ENCODE measurements around the gene FMN1. TPM values are rescaled to one million over a fixed set of nuclear protein-coding genes. Genes with fewer than 3 reads are reported as not detected.

The FMN1 gene
- total and polyA plus RNA-seq, 2 of the 8 experiments (the other 6 are each of a cell fraction or from before 2014, with no cell fraction given): 0.27 to 3.7 TPM

DNA sequence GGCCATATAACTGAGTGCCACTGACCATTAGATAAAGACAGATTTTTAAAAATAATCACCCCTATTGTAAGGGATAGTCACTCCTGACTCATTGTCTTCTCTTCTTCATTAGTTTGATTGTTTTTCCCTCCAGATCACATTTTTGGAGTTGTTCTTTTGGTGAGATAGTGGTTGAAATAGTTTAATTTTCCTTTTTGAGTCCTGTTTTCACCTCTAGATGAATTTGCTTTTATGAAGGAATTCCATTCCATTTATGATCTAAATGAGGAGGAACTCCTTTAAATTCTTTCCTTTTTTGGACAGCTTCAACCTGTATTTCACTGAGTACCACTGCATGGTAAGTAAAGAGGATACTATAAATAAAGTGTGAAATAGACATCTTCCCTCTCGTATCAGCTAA is 364.3 kb downstream of the FMN1 start:
- Histone ChIP-seq H3K4me2 (ENCODE audit: insufficient read depth in 1 of 2, low read depth in 2 of 2, low read length in 2 of 2) (no peak overlapping the region), H2BK12ac (ENCODE audit: low read depth, low read length) (no peak overlapping the region), H3K9me3 (ENCODE audit: insufficient read depth in 2 of 2, low read depth in 1 of 2, low read length in 1 of 2) (no peaks in the 10 kb centered on the region), H3K4ac (replicated peaks; ENCODE audit: insufficient read length, low read depth, low read length) (no peak overlapping the region), H2BK5ac (ENCODE audit: low read depth, low read length) (no peak overlapping the region), H3K23ac (ENCODE audit: insufficient read length) (no peak overlapping the region), H3K4me1 (replicated peaks in 1 of 4; ENCODE audit: control insufficient read depth in 3 of 4, insufficient read depth in 4 of 4, low read length in 3 of 4) (no peaks in the 10 kb centered on the region), H3K79me1 (ENCODE audit: low read depth, low read length) (no peaks in the 10 kb centered on the region), H3K14ac (ENCODE audit: insufficient read length) (no peak overlapping the region), H3K79me2 (ENCODE audit: control insufficient read depth in 1 of 2, insufficient read depth in 2 of 2, low read length in 2 of 2) (no peaks in the 10 kb centered on the region), H2AFZ (ENCODE audit: low read length) (no peak overlapping the region), H3K36me3 (ENCODE audit: control insufficient read depth in 2 of 4, insufficient read depth in 4 of 4, low read length in 3 of 4) (no peaks in the 10 kb centered on the region), H3K27ac (ENCODE audit: low read depth, low read length) (no peak overlapping the region), H4K20me1 (replicated peaks in 1 of 2; ENCODE audit: control insufficient read depth in 1 of 2, insufficient read depth in 2 of 2, low read length in 2 of 2) (no peaks in the 10 kb centered on the region), H4K5ac (ENCODE audit: insufficient read length, low read depth, low read length) (no peak overlapping the region), H2BK20ac (ENCODE audit: low read length) (no peak overlapping the region), H3K9ac (replicated peaks in 1 of 4; ENCODE audit: extremely low read depth in 1 of 4, low read depth in 3 of 4, low read length in 3 of 4) (no peak overlapping the region), H3K27me3 (replicated peaks in 1 of 4; ENCODE audit: control insufficient read depth in 3 of 4, extremely low read depth in 1 of 4, insufficient read depth in 3 of 4, low read length in 3 of 4) (no peaks in the 10 kb centered on the region), H3K56ac (replicated peaks; ENCODE audit: insufficient read length, low read depth, low read length) (no peak overlapping the region), H3K23me2 (ENCODE audit: low read depth, low read length) (no peaks in the 10 kb centered on the region; the same call in 1 of the 2 replicates), H2BK15ac (ENCODE audit: low read length) (no peak overlapping the region), H2BK120ac (replicated peaks; ENCODE audit: low read depth, low read length) (no peak overlapping the region), H4K91ac (replicated peaks; ENCODE audit: insufficient read length, low read length) (no peak overlapping the region), H3K4me3 (ENCODE audit: extremely low read depth in 1 of 4, insufficient read depth in 2 of 4, low read depth in 3 of 4, low read length in 4 of 4) (no peak overlapping the region), H4K8ac (ENCODE audit: extremely low read depth, insufficient read depth, low read length) (no peak overlapping the region), H2AK5ac (ENCODE audit: low read depth, low read length) (no peak overlapping the region), H3K18ac (ENCODE audit: extremely low read depth, low read length) (no peak overlapping the region)
- ChIA-PET POLR2A (ENCODE audit: partially characterized antibody) (interaction anchor here (0.7 kb wide), 1 partner anchor 14 kb away, joined by 3 read pairs; no protein-coding TSS in a partner anchor), CTCF (ENCODE audit: partially characterized antibody) (no interaction called here)
- DNase-seq (ENCODE audit: low read depth in 1 of 2, low spot score in 2 of 2) (no peak), FAIRE-seq (no peak)
- TF ChIP-seq RAD21 (IDR thresholded peaks at IDR 0.05 in 1 of 2, conservative IDR thresholded peaks at IDR 0.05 in 1 of 2; ENCODE audit: low read depth in 2 of 2, low read length in 2 of 2) (no peak), FOSL1 (IDR thresholded peaks at IDR 0.05; ENCODE audit: insufficient read depth, low read depth, low read length) (no peak), CTCF (IDR thresholded peaks at IDR 0.05; ENCODE audit: control extremely low read depth in 1 of 3, insufficient read depth in 1 of 3, low read depth in 1 of 3, low read length in 3 of 3) (no peak), GABPA (IDR thresholded peaks at IDR 0.05; ENCODE audit: borderline replicate concordance, insufficient read depth, low read length) (no peak), KDM5A (IDR thresholded peaks at IDR 0.05; ENCODE audit: low read length) (no peak), KDM1A (IDR thresholded peaks at IDR 0.05; ENCODE audit: borderline replicate concordance, low read length) (no peak), RBBP5 (IDR thresholded peaks at IDR 0.05; ENCODE audit: borderline replicate concordance, low read depth, low read length) (no peak), SP4 (IDR thresholded peaks at IDR 0.05; ENCODE audit: low read length) (no peak)
- WGBS, 2 experiments (ENCODE audit: extremely low coverage in 1 of 2, insufficient coverage in 1 of 2, insufficient read length in 1 of 2, insufficient replicate concordance in 2 of 2, low coverage in 1 of 2, low lambda C conversion rate in 2 of 2, missing lambda C conversion rate in 1 of 2): 83% methylated on average over 1 of the region's 1 CpG; no CpG with 5 or more reads in 1 of the 2 experiments
